Peyer's patch (tissue), 4 donors: ENCODE results near the gene AGPS.

Source experiments
- CTCF ChIP-seq, 6 experiments: fragments of 450-650 bp in 4 of 6; fragments of 200-600 bp in 2 of 6; sonication (generic) in 1 of 6; IDR thresholded peaks; one replicate each; pipeline ENCODE4 v1.5.1; 2017 to 2019; ENCODE audit warnings: antibody characterized with exemption in 6 of 6, mild to moderate bottlenecking in 3 of 6, moderate library complexity in 1 of 6
- POLR2A ChIP-seq, 2 donors: fragments of 450-650 bp; IDR thresholded peaks; one replicate each; pipeline ENCODE4 v1.5.1; 2017; ENCODE audit warnings: antibody characterized with exemption in 2 of 2, mild to moderate bottlenecking in 2 of 2, moderate library complexity in 2 of 2

- TF ChIP-seq CTCF (IDR thresholded peaks at IDR 0.05) (no peak), POLR2A (IDR thresholded peaks at IDR 0.05) (no peak)
Measured at GRCh38 chr2:177476897-177477296, 84.3 kb downstream of the AGPS start.
